K562 (cell line): Measurements from ENCODE around the gene TEAD3. TPM values are rescaled to one million over a fixed set of nuclear protein-coding genes. Genes with fewer than 3 reads are reported as not detected.
A peak's percentile ranks its signal among the peaks of the same experiment; 100 is the strongest.

Experiments
- ATAC-seq: fragments of 200-7000 bp; cut with Tn5 transposase; 3 replicates; pipeline ENCODE4 v1.9.1; 2020; ENCODE audit warnings: moderate library complexity
- BruUV-seq: library from RNA; stranded (reverse); fragments of 400-500 nt; replicated peaks from 2 replicates; lab custom pipeline; 2021; lab: Mats Ljungman, UMichigan
- CTCF ChIA-PET: fragments of 300-600 bp; formaldehyde crosslinking; extraction: SDS; loops from one replicate; lab custom pipeline; 2021; ENCODE audit warnings: low intra/inter-chr PET ratio; lab: Yijun Ruan, JAX
- POLR2A ChIA-PET: fragments of 300-600, 350-650 bp; sonication (Branson Sonifier 250); formaldehyde crosslinking; extraction: SDS; loops from one replicate; lab custom pipeline; 2021; ENCODE audit warnings: antibody characterized with exemption, inconsistent platforms; lab: Yijun Ruan, JAX
- DNase-seq, 4 experiments: peaks; one replicate each; pipeline versions ENCODE4 v3.0.0 to v3.0.0-alpha.2; 2011 to 2018; ENCODE audit warnings: low spot score in 3 of 4, mixed read lengths in 3 of 4; ENCODE audit errors: extremely low read depth in 1 of 4
- FAIRE-seq: peaks from 2 replicates; lab custom pipeline; 2011; peaks lifted over from hg19 to GRCh38; lab: Jason Lieb, UNC
- H2AFZ ChIP-seq: 2 replicates; pipeline ENCODE4 v1.6.0; 2011; ENCODE audit warnings: low read depth, low read length, control low read depth, inconsistent platforms
- H3K27ac ChIP-seq: fragments of 200-600 bp; 3 replicates; pipeline ENCODE4 v1.8.0; 2011; ENCODE audit warnings: low read depth, mild to moderate bottlenecking, control low read depth, inconsistent platforms, low read length, moderate library complexity, mixed read lengths; ENCODE audit errors: extremely low read depth
- H3K27me3 ChIP-seq, 2 experiments: fragments of 300-600 bp in 1 of 2; 2 replicates in 1 of 2; 3 replicates in 1 of 2; pipeline versions ENCODE4 v1.6.0 to v1.8.0; 2011; ENCODE audit warnings: inconsistent platforms in 2 of 2, low read length in 2 of 2, mild to moderate bottlenecking in 1 of 2, mixed read lengths in 1 of 2, moderate library complexity in 1 of 2; ENCODE audit not compliant: control insufficient read depth in 2 of 2, insufficient read depth in 2 of 2
- H3K36me3 ChIP-seq: fragments of 300-600 bp; 3 replicates; pipeline ENCODE4 v1.8.0; 2011; ENCODE audit warnings: mild to moderate bottlenecking, low read length, inconsistent platforms; ENCODE audit not compliant: control insufficient read depth, insufficient read depth
- H3K4me1 ChIP-seq, 2 experiments: fragments of 200-600 bp in 1 of 2; replicated peaks in 1 of 2; 2 replicates in 1 of 2; 3 replicates in 1 of 2; pipeline versions ENCODE4 v1.5.1 to v1.8.0; 2011; ENCODE audit warnings: inconsistent platforms in 2 of 2, low read length in 2 of 2, mild to moderate bottlenecking in 1 of 2, mixed read lengths in 1 of 2, moderate library complexity in 1 of 2; ENCODE audit not compliant: control insufficient read depth in 2 of 2, insufficient read depth in 2 of 2
- H3K4me2 ChIP-seq: 2 replicates; pipeline ENCODE4 v1.6.1; 2011; ENCODE audit warnings: low read length, control low read depth, inconsistent platforms, mixed read lengths; ENCODE audit not compliant: insufficient read depth
- H3K4me3 ChIP-seq: fragments of 200-600 bp; sonication (generic), shearing (Covaris generic); 2 replicates; pipeline ENCODE4 v1.5.1; 2016; ENCODE audit warnings: control low read depth, inconsistent platforms
- H3K79me2 ChIP-seq: fragments of 200-600 bp; 3 replicates; pipeline ENCODE4 v1.8.0; 2011; ENCODE audit warnings: low read length, inconsistent platforms; ENCODE audit not compliant: control insufficient read depth, insufficient read depth
- H3K9ac ChIP-seq, 2 experiments: 2 replicates each; pipeline versions ENCODE4 v1.6.0 to v1.6.1; 2011; ENCODE audit warnings: low read depth in 2 of 2, low read length in 2 of 2, control low read depth in 1 of 2, inconsistent platforms in 1 of 2, mild to moderate bottlenecking in 1 of 2, mixed read lengths in 1 of 2; ENCODE audit not compliant: insufficient read depth in 1 of 2
- H3K9me1 ChIP-seq: one replicate; pipeline ENCODE4 v1.6.0; 2011; ENCODE audit warnings: inconsistent platforms, mild to moderate bottlenecking, low read length, moderate library complexity; ENCODE audit not compliant: control insufficient read depth, insufficient read depth
- H3K9me3 ChIP-seq: replicated peaks from 2 replicates; pipeline ENCODE4 v1.5.1; 2011; ENCODE audit warnings: low read depth, low read length, inconsistent platforms; ENCODE audit not compliant: control insufficient read depth, insufficient read depth
- H4K20me1 ChIP-seq: replicated peaks from 2 replicates; pipeline ENCODE4 v1.6.1; 2011; ENCODE audit warnings: low read length, inconsistent platforms, mixed read lengths; ENCODE audit not compliant: control insufficient read depth, insufficient read depth
- BDP1 ChIP-seq: IDR thresholded peaks from 3 replicates; pipeline ENCODE4 v1.6.1; 2011; ENCODE audit not compliant: insufficient read length, insufficient read depth
- CC2D1A ChIP-seq: fragments of 450-650 bp; IDR thresholded peaks from 2 replicates; pipeline ENCODE4 v1.6.1; 2017; ENCODE audit warnings: mild to moderate bottlenecking
- EP400 ChIP-seq: fragments of 450-650 bp; IDR thresholded peaks from 2 replicates; pipeline ENCODE4 v1.6.1; 2017; ENCODE audit warnings: antibody characterized with exemption, mild to moderate bottlenecking, moderate library complexity
- KLF16 ChIP-seq: IDR thresholded peaks from 2 replicates; pipeline ENCODE4 v1.6.1; 2016; ENCODE audit warnings: antibody characterized with exemption
- MAFF ChIP-seq: IDR thresholded peaks from 2 replicates; pipeline ENCODE4 v1.6.1; 2012; ENCODE audit warnings: low read length, improper control_type of control experiment
- MAZ ChIP-seq, 2 experiments: fragments of 450-650 bp in 1 of 2; sonication (generic) in 1 of 2; formaldehyde crosslinking; IDR thresholded peaks in 1 of 2; conservative IDR thresholded peaks in 1 of 2; 2 replicates each; pipeline versions ENCODE4 v1.4.0 to v1.5.0; 2020; ENCODE audit warnings: mild to moderate bottlenecking in 1 of 2, missing genetic modification reagents in 1 of 2
- MBD2 ChIP-seq: sonication (generic); IDR thresholded peaks from 2 replicates; pipeline ENCODE4 v1.6.1; 2016; ENCODE audit warnings: low read depth, borderline replicate concordance
- MIER1 ChIP-seq: fragments of 450-650 bp; IDR thresholded peaks from 2 replicates; pipeline ENCODE4 v1.6.1; 2016; ENCODE audit warnings: antibody characterized with exemption, mild to moderate bottlenecking, low read depth
- PCBP1 ChIP-seq: fragments of 200-400 bp; formaldehyde crosslinking; IDR thresholded peaks from 2 replicates; pipeline ENCODE4 v1.6.1; 2018; ENCODE audit warnings: mild to moderate bottlenecking, low read depth, low read length; ENCODE audit not compliant: poor library complexity, severe bottlenecking
- RBM15 ChIP-seq: fragments of 200-400 bp; formaldehyde crosslinking; IDR thresholded peaks from 2 replicates; pipeline ENCODE4 v1.6.1; 2018; ENCODE audit warnings: mild to moderate bottlenecking, low read length, moderate library complexity; ENCODE audit not compliant: insufficient read depth
- RUNX1 ChIP-seq: sonication (generic); IDR thresholded peaks from 2 replicates; pipeline ENCODE4 v1.6.1; 2016; ENCODE audit warnings: antibody characterized with exemption, low read depth
- SIX5 ChIP-seq, 2 experiments: IDR thresholded peaks; 2 replicates each; pipeline ENCODE4 v1.6.1; 2011; ENCODE audit warnings: low read length in 2 of 2, borderline replicate concordance in 1 of 2, low read depth in 1 of 2, mild to moderate bottlenecking in 1 of 2, moderate library complexity in 1 of 2; ENCODE audit not compliant: insufficient read depth in 1 of 2
- SMARCC2 ChIP-seq: fragments of 450-650 bp; IDR thresholded peaks from 2 replicates; pipeline ENCODE4 v1.6.1; 2017; ENCODE audit warnings: antibody characterized with exemption, moderate library complexity, mild to moderate bottlenecking, low read depth
- SOX6 ChIP-seq: fragments of 450-650 bp; IDR thresholded peaks from 2 replicates; pipeline ENCODE4 v1.6.1; 2014; ENCODE audit warnings: mild to moderate bottlenecking
- ZC3H11A ChIP-seq: IDR thresholded peaks from 2 replicates; pipeline ENCODE4 v1.6.1; 2012; ENCODE audit warnings: low read depth, low read length, improper control_type of control experiment
- ZKSCAN8 ChIP-seq: fragments of 200-800 bp; sonication (Bioruptor generic); IDR thresholded peaks from 2 replicates; pipeline ENCODE4 v1.6.1; 2016; ENCODE audit warnings: missing genetic modification characterization, missing compliant biosample characterization
- ZNF263 ChIP-seq: sonication (generic); formaldehyde crosslinking; IDR thresholded peaks from 2 replicates; pipeline ENCODE4 v1.8.0; 2022; ENCODE audit warnings: mild to moderate bottlenecking, missing genetic modification reagents, borderline replicate concordance
- WGBS: fragments of 100-300 bp; shearing (Covaris generic); methylation state at CpG from one replicate; pipeline ENCODE4 v1.1.6; 2016; ENCODE audit warnings: low coverage, mixed read lengths; ENCODE audit not compliant: insufficient coverage; ENCODE audit errors: missing lambda C conversion rate; 5-methylcytosine and 5-hydroxymethylcytosine counted together
- in situ Hi-C: fragments of 300-500 bp; cut with MboI; formaldehyde crosslinking; loops from 4 replicates; pipeline ENCODE4 v1.15.0; 2018; ENCODE audit warnings: inconsistent platforms, mixed read lengths
- intact Hi-C: fragments of 100-400 bp; cut with micrococcal nuclease; formaldehyde crosslinking; loops from 2 replicates; pipeline ENCODE4 v1.14.2; 2022
- polyA plus RNA-seq, 8 experiments: library from polyadenylated mRNA; depleted of rRNA in 4 of 8; stranded (reverse) in 5 of 8; unstranded in 3 of 8; fragments of >200 nt; fragmentation: Nextera tagmentation in 2 of 8; fragmentation: Illumina TruSeq in 1 of 8; extraction: Ambion mirVana in 2 of 8; extraction: Trizol in 1 of 8; gene quantifications; 2 replicates each; pipeline versions ENCODE4 v1.2.1 to v1.2.3, GENCODE V29; 2011 to 2014; ENCODE audit warnings: inconsistent platforms in 1 of 8, missing spikeins in 1 of 8
- total RNA-seq, 7 experiments: library from RNA; depleted of rRNA in 6 of 7; stranded (reverse); fragments of >200 nt in 6 of 7; fragmentation: Illumina TruSeq in 2 of 7; extraction: Trizol in 2 of 7; gene quantifications; 2 replicates each; pipeline versions ENCODE4 v1.2.1 to v1.2.3, GENCODE V29; 2011 to 2021; ENCODE audit warnings: low replicate concordance in 1 of 7
- TF ChIP-seq, protein P1 (sequence below): fragments of 250-450 bp; sonication (Bioruptor Pico); IDR thresholded peaks from 2 replicates; pipeline ENCODE4 v1.4.0; 2020; ENCODE audit warnings: mild to moderate bottlenecking, moderate library complexity

The TEAD3 gene
- total and polyA plus RNA-seq, 9 of the 15 experiments (the other 6 are each of a cell fraction or from before 2014, with no cell fraction given), result 0.63 to 13.2 (median 3.3) TPM

DNA sequence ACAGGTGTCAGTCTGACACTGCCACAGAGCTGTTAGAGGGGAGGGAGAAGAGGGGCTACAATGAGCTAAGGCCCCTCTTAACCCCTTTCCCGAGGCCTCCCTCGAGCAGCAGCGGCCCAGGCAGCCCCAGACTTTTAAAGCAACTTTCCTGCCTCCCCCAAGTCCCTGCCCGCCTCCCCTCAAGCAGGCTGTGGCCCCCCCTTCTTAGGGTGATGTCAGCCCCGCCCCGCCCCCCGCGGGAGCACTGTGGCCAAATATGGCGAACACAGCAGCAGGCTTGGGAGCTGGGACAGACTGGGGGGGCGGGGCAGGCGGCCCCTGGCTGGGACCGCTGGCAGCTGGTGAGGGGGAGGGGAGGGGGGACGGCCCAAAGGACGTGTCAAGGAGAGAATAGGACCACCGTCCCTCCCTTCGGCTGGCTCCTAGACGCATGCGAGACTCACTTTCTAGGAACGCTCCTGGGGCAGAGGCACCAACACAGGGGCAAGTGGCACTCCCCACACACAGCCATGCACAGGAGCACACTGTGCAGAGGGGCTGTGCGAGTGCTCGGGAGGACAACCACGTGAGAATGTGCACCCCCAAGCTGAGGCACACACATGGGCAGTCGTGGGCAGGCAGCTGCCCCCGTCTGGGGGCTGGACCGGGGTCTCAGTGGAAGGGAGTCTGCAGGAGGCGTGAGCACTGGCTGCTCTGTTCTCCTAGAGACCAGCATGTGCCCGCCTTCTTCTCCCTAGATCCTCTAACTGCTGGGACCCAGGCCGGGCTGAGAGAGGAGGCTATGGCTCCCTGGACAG is 6.7 kb downstream of the TEAD3 start (continued):
- TF ChIP-seq MAZ (CRISPR knock-in tag; conservative IDR thresholded peaks at IDR 0.05 in 1 of 2, IDR thresholded peaks at IDR 0.05 in 1 of 2), result peak; percentile 40 to 53; a peak in 3 of 4 replicates
- TF ChIP-seq ZNF263, result peak; percentile 32; the same call in 1 of the 2 replicates

DNA sequence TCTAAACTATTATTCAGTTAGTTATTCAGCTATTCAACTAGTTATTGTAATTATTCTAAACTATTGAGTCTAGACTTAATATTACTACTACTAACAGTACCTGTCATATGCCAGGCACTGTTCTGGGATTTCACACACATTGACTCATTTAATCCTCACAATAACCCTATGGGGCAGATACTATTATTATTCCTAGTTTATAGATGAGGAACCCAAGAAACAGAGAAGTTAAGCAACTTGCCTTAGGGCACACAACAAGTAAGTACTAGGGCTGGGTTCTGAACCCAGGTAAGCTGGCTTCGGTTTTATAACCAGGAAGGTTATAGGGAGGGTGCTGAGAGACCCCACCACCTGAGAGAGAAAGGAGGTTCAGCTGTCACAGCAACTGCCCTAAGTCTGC is 7.8 kb downstream of the TEAD3 start:
- Histone ChIP-seq H3K4me1 (peaks cover 58 to 70% of the 10 kb centered on the region in 2 experiments), H3K36me3 (no peaks in the 10 kb centered on the region; the same call in 2 of the 3 replicates), H4K20me1 (peaks cover 23% of the 10 kb centered on the region; the same call in 1 of the 2 replicates), H3K27ac (peak overlapping the region; percentile 67; the same call in 1 of the 3 replicates), H3K9ac (no peak overlapping the region), H3K79me2 (peaks cover 16% of the 10 kb centered on the region; the same call in 2 of the 3 replicates), H2AFZ (no peak overlapping the region), H3K27me3 (no peaks in the 10 kb centered on the region), H3K4me2 (no peak overlapping the region), H3K4me3 (no peak overlapping the region), H3K9me1 (peaks cover 3% of the 10 kb centered on the region), H3K9me3 (no peaks in the 10 kb centered on the region)
- DNase-seq (no peak), FAIRE-seq (no peak), ATAC-seq (no peak)
- 100% methylated on average over 1 of the region's 1 CpG for WGBS
- in situ Hi-C loops, result no loop called here
- ChIA-PET CTCF (no interaction called here), POLR2A (interaction anchor here (0.6 to 5.6 kb wide), 4 partner anchors 10 to 241 kb away, joined by 3 to 52 read pairs (median 20); no protein-coding TSS in a partner anchor)
- no TSS peak for BruUV-seq
- intact Hi-C loops, result no loop called here
- TF ChIP-seq, protein P1, sequence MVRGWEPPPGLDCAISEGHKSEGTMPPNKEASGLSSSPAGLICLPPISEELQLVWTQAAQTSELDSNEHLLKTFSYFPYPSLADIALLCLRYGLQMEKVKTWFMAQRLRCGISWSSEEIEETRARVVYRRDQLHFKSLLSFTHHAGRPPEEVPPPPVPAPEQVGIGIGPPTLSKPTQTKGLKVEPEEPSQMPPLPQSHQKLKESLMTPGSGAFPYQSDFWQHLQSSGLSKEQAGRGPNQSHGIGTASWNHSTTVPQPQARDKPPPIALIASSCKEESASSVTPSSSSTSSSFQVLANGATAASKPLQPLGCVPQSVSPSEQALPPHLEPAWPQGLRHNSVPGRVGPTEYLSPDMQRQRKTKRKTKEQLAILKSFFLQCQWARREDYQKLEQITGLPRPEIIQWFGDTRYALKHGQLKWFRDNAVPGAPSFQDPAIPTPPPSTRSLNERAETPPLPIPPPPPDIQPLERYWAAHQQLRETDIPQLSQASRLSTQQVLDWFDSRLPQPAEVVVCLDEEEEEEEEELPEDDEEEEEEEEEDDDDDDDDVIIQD, result no peak
- TF ChIP-seq SOX6, result no peak
- no peak for TF ChIP-seq BDP1
- no peak for TF ChIP-seq MBD2
- no peak for TF ChIP-seq ZC3H11A
- no peak for TF ChIP-seq RUNX1
- no peak for TF ChIP-seq KLF16
- TF ChIP-seq CC2D1A, result no peak
- no peak for TF ChIP-seq SIX5 (IDR thresholded peaks at IDR 0.05; ENCODE audit: borderline replicate concordance in 1 of 2, insufficient read depth in 1 of 2, low read depth in 1 of 2, low read length in 2 of 2)
- TF ChIP-seq SMARCC2, result no peak
- TF ChIP-seq EP400, result no peak
- TF ChIP-seq PCBP1, result no peak
- no peak for TF ChIP-seq MAFF
- TF ChIP-seq RBM15, result no peak
- no peak for TF ChIP-seq MIER1
- TF ChIP-seq ZKSCAN8 (CRISPR knock-in tag), result no peak
